Erythroblast (primary cell): ENCODE measurements around the gene BAD.

Experiments used
- DNase-seq, 2 experiments: peaks; one replicate each; lab custom pipeline; 2025; lab: John Stamatoyannopoulos, UW
- GATA1 ChIP-seq: IDR thresholded peaks from 2 replicates; pipeline ENCODE4 v1.6.1; 2011; ENCODE audit warnings: low read depth, mild to moderate bottlenecking, control low read depth, low read length, moderate library complexity
- POLR2A ChIP-seq: IDR thresholded peaks from 2 replicates; pipeline ENCODE4 v1.6.1; 2011; ENCODE audit warnings: mild to moderate bottlenecking, low read length

The BAD gene

DNA sequence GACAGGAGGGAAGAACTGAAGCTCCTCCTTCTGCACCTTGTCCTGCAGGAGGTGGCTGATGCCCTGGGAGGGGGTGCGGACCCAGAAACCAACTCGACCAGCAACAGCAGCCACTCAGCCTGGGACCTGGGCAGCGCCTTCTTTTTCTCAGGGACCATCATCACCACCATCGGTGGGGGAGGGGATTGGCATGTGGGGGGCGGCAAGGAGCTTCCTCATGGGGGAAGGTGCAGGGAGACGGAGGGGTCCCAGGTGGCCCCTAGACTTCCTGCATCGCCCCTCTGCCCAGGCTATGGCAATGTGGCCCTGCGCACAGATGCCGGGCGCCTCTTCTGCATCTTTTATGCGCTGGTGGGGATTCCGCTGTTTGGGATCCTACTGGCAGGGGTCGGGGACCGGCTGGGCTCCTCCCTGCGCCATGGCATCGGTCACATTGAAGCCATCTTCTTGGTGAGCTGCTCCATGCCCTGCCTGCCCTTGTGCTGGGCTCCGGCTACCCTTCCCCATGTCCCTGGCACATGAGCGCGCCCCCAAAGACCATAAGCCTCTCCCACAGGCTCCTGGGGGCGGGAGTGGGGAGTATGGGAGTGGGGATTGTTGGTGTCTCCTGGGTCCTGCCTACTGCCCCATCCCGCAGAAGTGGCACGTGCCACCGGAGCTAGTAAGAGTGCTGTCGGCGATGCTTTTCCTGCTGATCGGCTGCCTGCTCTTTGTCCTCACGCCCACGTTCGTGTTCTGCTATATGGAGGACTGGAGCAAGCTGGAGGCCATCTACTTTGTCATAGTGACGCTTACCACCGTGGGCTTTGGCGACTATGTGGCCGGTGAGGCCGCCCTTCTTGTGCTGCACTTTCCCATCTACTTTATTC is 12.6 kb upstream of the BAD start:
- TF ChIP-seq POLR2A (no peak), GATA1 (no peak)
- DNase-seq, result no peak

DNA sequence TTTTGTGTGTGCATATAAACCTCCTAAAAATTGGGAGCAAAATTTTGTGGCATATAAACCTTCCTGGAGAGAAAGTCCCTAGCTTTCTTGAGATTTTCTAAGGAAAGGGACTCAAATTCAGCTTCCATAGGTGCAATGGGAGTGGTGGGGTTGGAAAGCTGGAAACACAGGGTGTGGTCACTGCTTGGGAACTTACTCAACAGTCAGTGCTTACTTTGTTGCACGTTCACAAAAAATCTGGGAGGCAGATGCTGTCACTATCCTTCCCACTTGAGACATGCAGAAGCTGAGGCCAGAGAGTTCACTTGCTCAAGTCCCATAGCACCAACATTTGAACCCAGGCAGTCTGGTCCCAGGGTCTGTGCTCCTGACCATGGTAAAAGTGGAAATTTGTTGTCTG is 11.8 kb upstream of the BAD start:
- TF ChIP-seq POLR2A (no peak), GATA1 (no peak)

DNA sequence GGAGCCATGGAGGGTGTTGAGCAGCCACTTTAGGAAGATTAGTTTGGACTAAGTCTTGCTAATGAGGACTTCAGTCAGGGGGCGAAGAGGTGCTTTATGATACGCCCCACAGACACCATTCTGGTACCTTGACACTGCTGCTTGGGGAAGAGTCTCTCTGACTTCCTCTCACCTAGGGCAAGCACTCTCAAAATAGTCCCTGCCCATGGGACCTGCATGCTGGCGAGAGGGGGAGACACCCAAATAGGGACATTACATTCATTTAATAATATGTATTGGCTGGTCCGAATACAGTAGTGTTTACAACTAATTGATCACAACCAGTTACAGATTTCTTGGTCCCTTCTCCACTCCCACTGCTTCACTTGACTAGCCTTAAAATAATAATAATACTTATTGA is 11.3 kb upstream of the BAD start:
- no peak for DNase-seq
- TF ChIP-seq GATA1, result no peak
- no peak for TF ChIP-seq POLR2A

More for the DNA sequence above, 11.8 kb upstream of the BAD start:
- DNase-seq, result no peak

DNA sequence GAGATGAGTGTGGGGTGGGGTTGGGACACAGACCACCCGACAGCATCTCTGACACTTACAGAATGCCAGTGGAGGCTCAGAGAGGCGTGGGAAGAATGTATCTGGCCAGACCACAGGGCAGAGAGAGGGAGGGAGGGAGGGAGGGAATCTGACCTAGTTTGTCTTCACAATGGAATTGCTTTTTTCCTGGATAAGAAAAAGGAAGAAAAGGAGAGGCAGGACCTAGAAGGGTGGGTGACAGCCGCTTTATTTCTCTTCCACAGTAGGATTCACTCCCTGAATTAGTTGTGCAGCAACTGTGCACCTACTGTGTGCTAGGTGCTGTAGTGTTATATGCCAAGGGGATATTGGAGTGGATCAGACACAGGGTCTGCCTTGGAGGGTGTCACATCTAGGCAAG is 10.3 kb upstream of the BAD start:
- no peak for DNase-seq
- TF ChIP-seq GATA1, result no peak
- TF ChIP-seq POLR2A, result no peak

DNA sequence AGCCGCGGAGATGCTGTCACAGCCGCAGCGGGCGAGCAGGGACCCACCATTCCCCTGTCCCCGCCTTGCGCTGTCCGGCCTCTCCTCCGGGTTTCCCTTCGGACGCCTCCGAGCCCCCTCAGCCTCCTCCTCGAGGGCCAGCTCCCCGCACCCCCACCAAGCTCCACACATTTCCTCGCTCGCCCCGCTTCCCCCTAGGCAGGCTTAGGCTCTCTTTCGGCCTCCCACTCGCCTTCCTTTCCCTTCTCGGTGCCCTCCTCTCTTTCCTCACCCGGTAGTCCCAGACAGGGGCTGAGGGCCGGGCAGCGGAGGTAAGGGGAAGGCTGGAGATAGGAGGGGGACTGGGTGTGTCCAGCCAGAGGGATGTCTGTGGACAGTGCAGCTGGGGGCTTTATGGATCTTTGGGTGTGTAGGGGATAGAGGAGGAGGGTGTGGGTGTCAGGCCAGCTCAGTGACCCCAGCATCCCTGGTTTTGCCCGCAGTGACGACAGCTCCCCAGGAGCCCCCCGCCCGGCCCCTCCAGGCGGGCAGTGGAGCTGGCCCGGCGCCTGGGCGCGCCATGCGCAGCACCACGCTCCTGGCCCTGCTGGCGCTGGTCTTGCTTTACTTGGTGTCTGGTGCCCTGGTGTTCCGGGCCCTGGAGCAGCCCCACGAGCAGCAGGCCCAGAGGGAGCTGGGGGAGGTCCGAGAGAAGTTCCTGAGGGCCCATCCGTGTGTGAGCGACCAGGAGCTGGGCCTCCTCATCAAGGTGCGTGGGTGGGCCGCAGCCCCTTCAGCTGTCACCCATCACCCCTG is 8.2 kb upstream of the BAD start:
- DNase-seq, result no peak
- TF ChIP-seq GATA1 (no peak), POLR2A (no peak)

DNA sequence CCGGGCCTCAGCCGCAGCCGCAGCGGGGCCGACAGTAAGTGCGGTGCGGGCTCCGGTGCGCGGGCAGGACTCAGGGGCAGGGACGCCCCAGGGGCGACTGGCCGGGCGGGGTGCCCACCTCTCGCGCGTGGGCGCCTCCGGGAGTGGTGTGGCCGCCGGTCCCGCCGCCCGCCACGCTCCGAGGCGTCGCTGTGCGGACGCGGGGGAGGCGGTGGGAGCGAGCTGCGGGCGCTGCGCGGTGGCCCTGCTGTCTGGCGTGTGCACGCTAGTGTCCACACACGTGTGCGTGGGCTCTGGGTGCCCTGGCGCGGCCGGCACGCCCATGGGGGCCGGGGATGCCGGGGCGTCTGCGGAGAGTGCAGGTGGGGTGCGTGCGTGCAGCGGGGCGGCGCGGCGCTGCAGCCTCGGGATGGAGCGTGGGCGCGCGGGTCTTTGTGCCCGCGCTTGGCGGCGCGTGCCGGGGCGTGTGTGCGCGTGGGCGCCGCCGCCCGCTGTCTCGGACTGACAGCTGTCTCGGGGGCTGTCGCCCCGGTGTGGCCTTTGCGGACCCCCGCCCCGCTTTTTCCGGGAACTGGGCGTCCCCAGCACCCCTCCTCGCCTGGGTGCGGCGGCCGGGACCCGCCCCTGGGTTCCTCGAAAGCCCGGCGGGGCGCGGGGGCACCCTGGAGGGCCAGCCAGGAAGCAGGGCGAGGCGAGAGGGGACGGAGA is 7.4 kb upstream of the BAD start:
- DNase-seq, result no peak
- no peak for TF ChIP-seq POLR2A
- TF ChIP-seq GATA1, result no peak

DNA sequence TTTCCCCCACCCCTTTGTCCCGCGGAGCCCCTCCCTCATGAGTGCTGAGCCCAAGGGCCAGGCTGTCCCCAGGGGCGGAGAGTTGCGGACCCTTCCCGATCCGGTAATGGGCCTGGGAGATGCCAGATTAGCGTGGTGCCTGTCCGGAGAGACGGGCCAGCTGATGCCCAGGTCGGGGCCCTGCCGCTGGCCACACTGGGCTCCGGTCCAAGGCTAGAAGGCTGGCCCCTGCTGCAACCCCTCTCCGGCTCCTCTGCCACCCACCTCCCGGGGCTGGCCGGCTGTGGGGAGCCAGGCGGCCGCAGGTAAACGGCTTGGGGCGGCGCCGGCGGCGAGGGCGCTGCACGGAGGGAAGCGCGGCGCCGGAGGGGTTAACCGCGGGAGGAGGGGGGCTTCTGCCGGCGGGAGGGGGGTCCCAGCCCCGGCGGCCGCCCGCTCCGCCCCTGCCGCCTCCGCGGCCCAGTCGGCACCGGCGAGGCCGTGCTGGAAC is 6.8 kb upstream of the BAD start, which contains the start of gene KCNK4:
Gene KCNK4 (plus strand): TSS at position 41 of the 490 bp plus-strand sequence. CDS start 1,717 bp downstream, outside the sequence.
- TF ChIP-seq GATA1 (no peak), POLR2A (no peak)
- no peak for DNase-seq

DNA sequence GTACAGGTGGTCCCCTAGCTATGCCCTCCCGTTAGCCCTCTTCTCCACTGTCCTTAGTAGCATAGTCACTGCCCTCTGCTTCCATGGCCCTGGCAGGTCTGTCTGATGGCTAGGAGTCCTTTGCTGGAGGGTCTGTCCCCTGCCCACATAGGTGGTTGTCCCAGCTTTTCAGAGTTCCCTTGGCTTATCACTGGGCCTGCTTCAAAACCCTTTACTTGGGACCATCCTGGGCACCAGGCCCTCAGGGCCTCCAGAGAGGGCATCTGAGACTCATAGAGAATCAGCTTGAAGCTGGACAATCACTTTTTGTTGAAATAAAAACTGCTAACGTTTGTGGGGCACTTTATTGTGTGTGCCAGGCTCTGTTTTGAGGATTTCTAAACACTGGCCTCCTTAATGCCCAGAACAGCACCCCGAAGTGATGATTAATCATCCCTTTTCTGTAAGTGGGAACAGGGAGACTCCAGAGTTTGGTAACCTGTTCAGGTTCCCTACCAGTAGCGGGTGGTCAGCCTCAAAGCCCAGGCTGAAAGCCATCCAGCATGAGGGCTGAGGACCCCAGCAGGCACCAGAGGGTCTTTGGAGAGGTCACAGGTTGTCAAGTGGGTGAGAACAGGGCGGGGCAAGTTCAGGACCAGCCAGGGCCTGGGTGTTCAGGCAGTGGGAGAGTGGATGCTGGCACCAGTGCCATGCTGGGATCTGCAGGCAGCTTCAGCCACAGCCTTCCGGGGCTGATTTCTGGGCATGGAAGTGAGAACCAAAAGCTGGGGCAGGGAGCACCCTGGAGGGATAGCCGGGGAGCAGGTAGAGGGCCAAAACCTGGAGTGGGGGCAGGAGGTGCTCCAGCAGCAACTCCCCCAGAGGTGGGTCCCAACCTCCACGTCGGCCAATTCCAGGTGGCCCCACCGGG is 6.1 kb upstream of the BAD start:
- DNase-seq, result no peak
- TF ChIP-seq POLR2A, result no peak
- TF ChIP-seq GATA1, result no peak

DNA sequence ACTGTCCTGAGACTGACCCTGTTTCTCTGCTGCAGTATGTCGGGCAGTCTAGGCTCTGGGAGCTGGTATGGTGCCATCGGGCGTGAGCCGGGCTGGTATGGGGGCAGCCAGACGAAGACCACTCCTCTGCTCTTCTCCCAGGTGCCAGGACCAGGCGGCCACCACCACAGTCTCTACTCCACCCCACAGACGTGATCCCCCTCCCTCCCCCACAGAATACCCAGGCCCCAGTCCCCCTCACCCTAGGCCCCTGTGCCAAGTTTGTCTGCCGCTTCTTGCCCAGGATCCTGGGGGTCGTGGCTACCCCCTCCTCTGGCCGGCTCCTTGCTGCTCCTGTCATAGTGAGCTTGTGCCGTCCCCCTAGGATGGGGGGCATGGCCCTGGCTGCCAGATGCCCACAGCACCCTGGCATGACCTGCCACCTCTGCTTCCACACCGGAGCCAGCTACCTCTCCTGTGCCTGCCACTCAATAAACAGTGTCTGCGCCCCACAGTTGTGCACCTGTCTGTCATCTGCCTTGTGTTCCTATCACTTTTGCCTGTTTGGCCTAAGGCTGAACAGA is 4.6 kb upstream of the BAD start:
- no peak for TF ChIP-seq POLR2A
- no peak for TF ChIP-seq GATA1
- no peak for DNase-seq

DNA sequence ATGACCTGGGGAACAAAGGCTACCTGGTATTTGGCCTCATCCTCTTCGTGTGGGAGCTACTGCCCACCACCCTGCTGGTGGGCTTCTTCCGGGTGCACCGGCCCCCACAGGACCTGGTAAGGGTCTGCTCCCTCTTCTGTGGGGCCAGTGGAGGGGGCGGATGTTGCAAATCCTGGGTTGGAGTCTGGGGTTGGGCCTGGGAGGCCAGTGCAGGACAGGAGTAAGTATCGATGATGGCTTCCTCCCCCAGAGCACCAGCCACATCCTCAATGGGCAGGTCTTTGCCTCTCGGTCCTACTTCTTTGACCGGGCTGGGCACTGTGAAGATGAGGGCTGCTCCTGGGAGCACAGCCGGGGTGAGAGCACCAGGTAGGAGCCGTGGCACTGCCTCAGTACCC is 3.9 kb upstream of the BAD start:
- TF ChIP-seq POLR2A (no peak), GATA1 (no peak)
- no peak for DNase-seq

DNA sequence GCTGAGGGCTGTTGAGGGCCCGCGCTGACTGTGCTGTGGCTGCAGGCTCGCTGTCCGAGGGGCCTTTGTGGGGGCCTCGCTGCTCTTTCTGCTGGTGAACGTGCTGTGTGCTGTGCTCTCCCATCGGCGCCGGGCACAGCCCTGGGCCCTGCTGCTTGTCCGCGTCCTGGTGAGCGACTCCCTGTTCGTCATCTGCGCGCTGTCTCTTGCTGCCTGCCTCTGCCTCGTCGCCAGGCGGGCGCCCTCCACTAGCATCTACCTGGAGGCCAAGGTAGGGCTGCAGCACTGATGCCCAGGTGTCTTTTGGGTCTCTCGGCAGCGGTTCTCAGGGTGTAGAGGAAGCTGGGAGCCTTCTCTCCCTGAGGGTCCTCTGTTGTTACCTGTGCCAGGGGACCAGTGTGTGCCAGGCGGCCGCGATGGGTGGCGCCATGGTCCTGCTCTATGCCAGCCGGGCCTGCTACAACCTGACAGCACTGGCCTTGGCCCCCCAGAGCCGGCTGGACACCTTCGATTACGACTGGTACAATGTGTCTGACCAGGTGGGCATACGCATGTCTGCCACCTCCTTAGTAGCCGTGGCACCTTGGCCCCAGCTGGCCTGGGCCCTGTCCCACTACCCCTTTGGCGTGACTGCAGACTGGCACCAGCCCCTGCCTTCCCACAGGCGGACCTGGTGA is 3.3 kb upstream of the BAD start:
- DNase-seq, result no peak
- TF ChIP-seq POLR2A (no peak), GATA1 (no peak)

DNA sequence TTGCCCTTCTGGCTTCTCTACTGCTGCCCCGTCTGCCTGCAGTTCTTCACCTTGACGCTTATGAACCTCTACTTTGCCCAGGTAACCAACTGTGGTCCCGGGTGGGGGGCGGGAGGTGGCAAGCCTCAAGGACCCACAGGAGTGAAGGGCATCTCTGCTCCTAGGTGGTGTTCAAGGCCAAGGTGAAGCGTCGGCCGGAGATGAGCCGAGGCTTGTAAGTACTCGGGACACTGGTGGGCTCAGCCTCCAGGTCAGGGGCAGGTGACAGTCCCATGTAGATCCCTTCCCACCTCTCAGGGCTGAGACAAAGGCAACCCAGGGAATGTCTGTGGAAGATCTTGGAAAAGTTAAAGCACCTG is 2.3 kb upstream of the BAD start:
- no peak for DNase-seq

More for the DNA sequence above, 2.3 kb upstream of the BAD start:
- TF ChIP-seq GATA1 (no peak), POLR2A (no peak)
